ENCODE measurements around the gene GLTP.
"Not testable (repeated sequence)": the region's sequence is repeated elsewhere in the genome, so short reads cannot be mapped to it uniquely, and the experiment has no call there.

The GLTP gene

GRCh38 chr12:109876406-109876805 lies 3.9 kb downstream of the GLTP start:
- no peak for DNase-seq

DNA sequence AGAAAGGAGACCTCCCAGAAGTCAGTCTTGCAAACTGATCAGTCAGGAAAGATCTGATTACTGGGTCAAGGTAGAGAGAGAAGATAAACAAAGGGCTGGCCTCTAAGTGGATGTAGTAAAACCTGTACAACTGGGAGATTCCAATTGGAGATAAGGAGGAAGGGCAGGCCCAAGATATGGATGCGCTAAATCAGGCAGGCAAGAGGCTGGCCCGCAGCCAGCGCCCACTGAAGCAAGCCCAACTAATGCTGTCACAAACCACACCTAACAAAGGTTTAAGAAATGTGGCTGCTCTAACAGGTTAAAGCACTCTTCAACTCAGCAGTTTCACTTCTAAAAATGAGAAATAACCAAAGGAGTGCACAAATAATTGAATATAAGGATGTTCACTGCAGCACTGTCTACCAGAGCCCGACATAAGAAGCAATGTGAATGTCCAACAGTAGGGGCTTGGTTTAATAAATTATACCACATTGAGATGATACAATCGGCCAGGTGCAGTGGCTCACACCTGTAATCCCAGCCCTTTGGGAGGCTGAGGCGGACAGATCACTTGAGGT lies 4.7 kb downstream of the GLTP start:
- DNase-seq = no peak

DNA sequence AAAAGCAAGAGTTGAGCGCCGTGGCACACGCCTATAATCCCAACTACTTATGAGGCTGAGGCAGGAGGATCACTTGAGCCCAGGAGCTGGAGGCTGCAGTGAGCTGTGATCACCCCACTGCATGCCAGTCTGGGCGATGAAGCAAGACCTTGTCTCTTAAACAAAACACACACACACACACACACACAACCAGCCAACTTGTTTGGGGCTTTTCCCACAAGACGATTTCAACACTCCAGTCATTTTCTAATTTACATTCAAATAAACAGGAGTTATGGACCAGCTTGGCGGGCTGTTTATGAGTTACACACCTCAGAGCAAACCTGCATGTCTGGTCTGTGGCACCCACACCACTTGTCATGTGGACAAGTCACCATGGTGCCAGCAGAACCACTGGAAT lies 6.7 kb downstream of the GLTP start:
- DNase-seq = no peak

DNA sequence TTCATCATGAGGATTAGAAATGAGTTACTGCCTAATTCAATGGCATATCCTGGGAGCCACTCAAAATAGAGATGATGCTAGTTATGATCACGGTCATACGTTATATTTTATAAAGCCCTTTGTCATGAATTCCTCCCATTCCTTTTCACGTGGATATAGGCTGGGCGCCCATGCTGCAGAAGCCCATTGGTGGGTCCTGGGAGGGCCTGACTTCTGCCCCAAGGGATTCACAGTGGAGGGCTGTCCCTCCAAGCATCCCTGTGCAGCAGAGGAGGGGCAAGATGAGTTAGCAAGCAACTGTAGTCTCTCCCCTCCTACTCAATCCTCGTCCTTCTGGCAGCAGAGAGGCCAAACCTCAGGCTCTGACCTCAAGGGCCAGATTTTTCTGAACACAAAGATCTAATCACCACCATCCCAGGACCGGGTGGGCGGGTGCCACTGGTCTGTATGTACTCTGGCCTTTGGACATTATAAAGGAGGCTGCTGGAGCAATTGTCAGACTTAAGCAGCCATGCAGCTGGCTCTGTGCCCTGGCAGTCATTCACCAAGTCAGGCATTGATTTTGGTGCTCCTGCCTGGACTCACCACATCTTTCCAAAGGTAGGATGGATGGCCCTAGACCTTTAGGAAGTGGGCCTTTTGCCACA lies 8.6 kb downstream of the GLTP start:
- no peak for DNase-seq

GRCh38 chr12:109870648-109871047 lies 9.7 kb downstream of the GLTP start:
- no peak for DNase-seq

DNA sequence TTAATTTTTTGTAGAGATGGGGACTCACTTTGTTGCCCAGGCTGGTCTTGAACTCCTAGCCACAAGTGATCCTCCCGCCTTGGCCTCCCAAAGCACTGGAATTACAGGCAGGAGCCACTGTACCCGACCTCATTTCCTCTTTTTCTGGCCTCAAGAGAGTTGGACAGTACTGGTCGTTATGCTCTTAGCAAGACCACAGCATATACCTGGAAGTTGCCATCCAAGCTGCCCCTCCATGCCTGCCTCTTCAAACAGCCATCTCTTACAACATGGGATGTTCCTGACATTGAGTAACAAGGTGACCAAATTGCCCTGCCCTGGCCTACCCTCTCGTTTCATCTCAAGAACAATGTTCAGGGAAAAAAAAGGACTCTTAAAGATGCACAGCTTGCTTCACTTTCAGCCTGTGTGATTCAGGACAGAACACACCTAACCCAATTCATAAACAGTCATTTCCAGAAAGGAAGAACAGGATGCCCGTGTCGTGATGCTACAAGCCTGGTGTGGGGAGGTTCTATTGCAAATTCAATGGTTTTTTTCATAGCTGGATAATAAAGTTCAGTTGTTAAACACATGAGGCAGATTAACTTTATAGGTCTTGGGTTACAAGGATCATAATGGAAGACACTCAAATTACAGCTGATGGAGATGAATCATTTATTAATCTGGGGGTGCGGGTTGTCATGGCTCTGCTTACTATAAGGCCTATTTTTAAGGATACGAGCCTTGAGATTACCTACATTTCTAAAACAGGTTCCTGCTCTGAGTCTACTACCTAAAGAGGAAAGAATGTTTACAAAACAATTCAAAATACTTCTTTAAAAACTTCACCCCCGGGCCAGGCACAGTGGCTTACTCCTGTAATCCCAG lies 11.9 kb downstream of the GLTP start:
- no peak for DNase-seq

- no peak for DNase-seq
These were observed 15.4 kb downstream of the GLTP start for GRCh38 chr12:109864916-109865315.

GRCh38 chr12:109863847-109864712 lies 16.3 kb downstream of the GLTP start:
- DNase-seq = no peak

GRCh38 chr12:109862491-109862890 lies 17.9 kb downstream of the GLTP start:
- not testable (repeated sequence) for DNase-seq

- DNase-seq = no peak
These were observed 18.5 kb downstream of the GLTP start for GRCh38 chr12:109861689-109862314.

DNA sequence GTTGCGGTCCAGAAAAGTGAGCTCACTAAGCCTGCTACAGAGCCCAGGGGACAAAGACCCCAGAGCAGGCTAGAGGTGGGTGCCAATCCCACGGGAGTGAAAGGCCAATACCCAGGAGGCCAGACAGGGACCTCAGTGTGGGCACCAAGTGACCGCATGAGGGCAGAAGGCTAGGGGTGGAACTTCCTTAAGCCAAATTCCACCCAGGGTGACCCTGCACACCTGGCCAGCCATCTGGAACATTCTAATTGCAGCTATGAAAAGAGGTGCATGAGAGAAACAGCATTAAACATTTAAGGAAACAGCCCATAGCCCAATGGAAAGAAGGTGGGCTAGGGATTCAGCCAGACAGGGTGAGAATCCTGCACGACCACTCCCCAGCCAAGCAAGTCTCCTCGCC lies 19.4 kb downstream of the GLTP start:
- no peak for DNase-seq

GRCh38 chr12:109858764-109859163 lies 21.6 kb downstream of the GLTP start:
- DNase-seq = no peak

GRCh38 chr12:109857715-109858114 lies 22.6 kb downstream of the GLTP start:
- no peak for DNase-seq

- no peak for DNase-seq
These were observed 25.0 kb downstream of the GLTP start for GRCh38 chr12:109855377-109855776.

DNA sequence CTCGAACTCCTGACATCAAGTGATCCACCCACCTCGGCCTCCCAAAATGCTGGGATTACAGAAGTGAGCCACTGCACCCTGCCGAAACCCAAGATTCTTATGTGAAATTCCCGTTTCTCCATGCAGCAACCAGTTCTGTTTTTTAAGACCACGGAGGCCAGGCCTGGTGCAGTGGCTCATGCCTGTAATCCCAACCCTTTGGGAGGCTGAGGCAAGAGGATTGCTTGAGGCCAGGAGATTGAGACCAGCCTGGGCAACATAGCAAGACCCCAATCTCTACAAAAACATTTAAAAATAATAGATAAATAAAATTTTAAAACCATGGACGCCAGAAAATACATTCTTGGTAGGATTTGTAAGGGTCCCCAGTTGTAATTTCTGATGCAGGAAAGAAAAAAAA lies 29.8 kb downstream of the GLTP start:
- not testable (repeated sequence) for DNase-seq

- DNase-seq = no peak
These were observed 33.1 kb downstream of the GLTP start for GRCh38 chr12:109847142-109847735.

DNA sequence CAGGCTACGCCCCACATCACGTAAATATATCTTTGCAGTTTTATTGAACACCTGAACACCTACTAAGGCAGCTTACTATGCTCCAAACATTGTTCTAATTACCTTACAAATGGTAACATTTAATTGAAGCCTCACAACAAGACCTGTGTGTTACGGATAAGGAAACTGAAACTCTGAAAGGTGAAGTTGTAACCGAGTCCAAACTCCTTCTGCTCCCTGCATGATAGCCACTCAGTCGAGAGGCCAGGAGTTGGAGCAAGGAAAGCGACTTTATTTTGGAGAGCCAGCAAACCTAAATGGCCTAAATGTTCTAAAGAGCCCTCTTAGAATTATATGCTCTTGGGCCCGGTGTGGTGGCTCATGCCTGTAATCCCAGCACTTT lies 34.5 kb downstream of the GLTP start:
- DNase-seq = no peak

DNA sequence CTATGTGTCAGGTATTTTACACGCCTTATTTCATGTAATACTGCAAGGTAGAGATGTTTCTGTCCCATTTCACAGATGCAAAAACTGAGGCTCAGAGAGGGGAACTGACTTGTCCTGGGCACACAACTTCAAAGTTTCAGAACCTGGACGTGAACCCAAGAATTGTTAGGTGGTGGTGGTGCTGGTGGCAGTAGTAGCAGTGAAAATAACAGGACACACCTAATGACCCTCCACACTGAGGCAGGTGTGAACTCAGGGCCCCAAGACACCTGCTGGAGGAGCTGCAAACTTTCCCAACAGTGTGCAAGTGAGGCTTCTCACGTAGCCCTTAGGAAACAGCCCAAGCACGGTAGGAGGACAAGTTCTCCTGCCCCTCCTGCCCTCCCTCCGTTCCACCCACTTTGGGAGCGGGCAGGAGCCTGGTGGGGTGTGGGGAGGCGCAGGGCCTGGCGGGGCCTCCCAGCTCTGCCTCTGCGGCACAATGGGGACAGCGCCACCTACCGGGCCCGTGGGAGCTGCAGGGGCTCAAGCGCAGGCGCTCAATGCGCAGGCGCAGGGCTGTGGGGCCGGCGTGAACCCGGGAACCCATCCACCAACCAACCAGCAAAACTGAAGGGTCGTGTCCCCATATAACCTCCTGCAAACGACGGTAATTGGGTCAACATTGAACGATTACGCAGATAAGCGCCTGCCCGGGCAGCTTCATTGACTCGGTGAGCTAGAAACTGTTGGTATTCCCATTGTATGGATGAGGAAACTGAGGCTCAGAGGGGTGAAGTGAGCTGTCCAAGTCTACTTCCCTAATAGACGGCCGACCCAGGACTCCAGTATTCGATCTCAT lies 35.1 kb downstream of the GLTP start:
- DNase-seq = peak; percentile 90

DNA sequence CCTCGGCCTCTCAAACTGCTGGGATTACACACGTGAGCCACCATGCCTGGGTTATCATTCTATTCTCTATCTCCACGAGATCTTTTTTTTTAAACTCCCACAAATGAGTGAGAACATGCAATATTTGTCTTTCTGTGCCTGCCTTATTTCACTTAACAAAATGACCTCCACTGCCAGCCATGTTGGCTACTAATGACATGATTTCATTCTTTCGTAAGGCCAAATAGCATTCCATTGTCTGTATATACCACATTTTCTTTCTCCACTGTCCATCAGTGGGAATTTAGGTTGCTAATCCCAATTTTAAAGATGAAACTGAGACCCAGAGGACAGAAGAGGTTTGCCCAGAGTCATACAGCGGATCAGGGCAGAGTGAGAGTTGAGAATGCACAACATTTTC lies 36.2 kb downstream of the GLTP start:
- DNase-seq = no peak

DNA sequence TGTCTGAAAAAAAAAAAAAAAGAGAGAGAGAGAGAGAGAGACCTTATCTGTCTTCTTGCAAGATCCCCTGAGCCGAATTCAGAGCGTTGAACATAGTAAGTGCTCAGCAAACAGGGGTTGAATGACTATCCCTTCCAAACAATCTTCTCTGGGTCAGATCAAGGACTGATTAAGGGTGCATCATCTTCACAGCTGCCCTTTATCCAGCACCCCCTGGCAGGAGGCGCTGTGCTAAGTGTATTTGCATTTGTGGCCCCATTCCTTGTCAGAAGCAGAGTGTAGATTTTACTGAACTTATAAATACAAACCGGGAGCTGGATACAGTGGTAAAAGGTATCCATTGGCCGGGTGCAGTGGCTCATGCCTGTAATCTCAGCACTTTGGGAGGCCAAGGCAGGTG lies 38.3 kb downstream of the GLTP start:
- DNase-seq = no peak

DNA sequence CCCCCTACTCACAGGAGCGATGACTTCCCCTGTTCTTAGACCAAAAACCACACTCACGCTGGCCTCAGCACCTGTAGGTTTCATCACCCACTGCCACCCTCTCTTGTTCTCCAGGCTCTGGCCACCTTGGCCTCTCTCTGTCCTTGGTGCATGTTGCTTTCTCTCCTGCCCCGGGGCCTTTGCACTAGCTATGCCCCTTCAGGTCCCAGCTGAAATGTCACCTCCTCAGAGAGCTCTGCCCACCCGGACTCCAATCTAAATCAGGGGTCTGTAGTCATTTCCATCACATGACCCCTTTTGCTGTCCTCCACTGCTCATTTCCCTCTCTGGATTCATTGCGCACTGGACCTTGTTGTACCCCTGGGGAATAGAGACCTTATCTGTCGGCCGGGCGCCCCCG lies 39.0 kb downstream of the GLTP start:
- no peak for DNase-seq

Data from stimulated activated CD4-positive, alpha-beta T cell treated with anti-CD3 and anti-CD28 coated beads, Interleukin-4, amount 100 ng/mL, for 1 hour (primary cell).